ENCODE data around the gene CYP24A1.

DNA sequence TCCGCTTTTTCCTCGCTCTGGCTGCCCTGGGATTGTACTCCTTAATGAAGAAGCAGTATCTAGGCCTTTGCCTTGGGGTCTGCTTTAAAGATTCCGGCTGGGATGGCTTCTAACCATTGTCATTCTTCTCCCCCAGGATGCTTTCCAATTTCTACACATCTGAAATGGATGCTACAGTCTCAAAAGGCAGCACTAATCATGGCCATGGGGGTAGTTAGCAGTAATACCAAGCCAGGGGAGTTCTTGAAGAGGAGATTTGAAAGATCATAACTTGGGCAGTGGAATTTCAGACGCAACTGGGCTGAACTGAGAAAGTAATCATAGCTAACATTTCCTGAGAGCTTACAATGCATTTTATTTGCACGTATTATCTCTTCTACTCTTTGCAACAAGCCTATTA, 30.7 kb upstream of the CYP24A1 start:
- TF ChIP-seq, protein P1, sequence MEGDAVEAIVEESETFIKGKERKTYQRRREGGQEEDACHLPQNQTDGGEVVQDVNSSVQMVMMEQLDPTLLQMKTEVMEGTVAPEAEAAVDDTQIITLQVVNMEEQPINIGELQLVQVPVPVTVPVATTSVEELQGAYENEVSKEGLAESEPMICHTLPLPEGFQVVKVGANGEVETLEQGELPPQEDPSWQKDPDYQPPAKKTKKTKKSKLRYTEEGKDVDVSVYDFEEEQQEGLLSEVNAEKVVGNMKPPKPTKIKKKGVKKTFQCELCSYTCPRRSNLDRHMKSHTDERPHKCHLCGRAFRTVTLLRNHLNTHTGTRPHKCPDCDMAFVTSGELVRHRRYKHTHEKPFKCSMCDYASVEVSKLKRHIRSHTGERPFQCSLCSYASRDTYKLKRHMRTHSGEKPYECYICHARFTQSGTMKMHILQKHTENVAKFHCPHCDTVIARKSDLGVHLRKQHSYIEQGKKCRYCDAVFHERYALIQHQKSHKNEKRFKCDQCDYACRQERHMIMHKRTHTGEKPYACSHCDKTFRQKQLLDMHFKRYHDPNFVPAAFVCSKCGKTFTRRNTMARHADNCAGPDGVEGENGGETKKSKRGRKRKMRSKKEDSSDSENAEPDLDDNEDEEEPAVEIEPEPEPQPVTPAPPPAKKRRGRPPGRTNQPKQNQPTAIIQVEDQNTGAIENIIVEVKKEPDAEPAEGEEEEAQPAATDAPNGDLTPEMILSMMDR (IDR thresholded peaks at IDR 0.05; ENCODE audit: insufficient read depth, low read depth, low read length), result no peak
- TF ChIP-seq EZH2 (IDR thresholded peaks at IDR 0.05; ENCODE audit: insufficient read depth, low read length), result no peak
